ENCODE measurements around the gene CISD1.

GRCh38 chr10:58320351-58321049 lies 51.5 kb downstream of the CISD1 start:
- TF ChIP-seq POLR2AphosphoS5 (IDR thresholded peaks at IDR 0.05) = no peak
- TF ChIP-seq CTCF (IDR thresholded peaks at IDR 0.05; ENCODE audit: poor library complexity, severe bottlenecking) = no peak
- no peak for TF ChIP-seq SMC3 (conservative IDR thresholded peaks at IDR 0.05; ENCODE audit: poor library complexity)
- no peak for TF ChIP-seq EZH2 (IDR thresholded peaks at IDR 0.05; ENCODE audit: borderline replicate concordance, insufficient read depth, low read length, poor library complexity, severe bottlenecking)
- no peak for TF ChIP-seq REST (IDR thresholded peaks at IDR 0.05; ENCODE audit: borderline replicate concordance)
- no peak for TF ChIP-seq MXI1 (conservative IDR thresholded peaks at IDR 0.05; ENCODE audit: poor library complexity, severe bottlenecking)
- TF ChIP-seq EP300 (conservative IDR thresholded peaks at IDR 0.05; ENCODE audit: poor library complexity, severe bottlenecking) = no peak
- TF ChIP-seq RAD21 (conservative IDR thresholded peaks at IDR 0.05) = no peak
- TF ChIP-seq TAF1 (IDR thresholded peaks at IDR 0.05; ENCODE audit: low read depth) = no peak

All from neural cell (in vitro differentiated cells).